GM12872 (cell line): Measurements from ENCODE around the gene EFCAB14.

Source experiments
- TF ChIP-seq, protein P1 (sequence below): IDR thresholded peaks from 3 replicates; pipeline ENCODE4 v1.5.1; 2011; ENCODE audit warnings: low read depth, mild to moderate bottlenecking, low read length, moderate library complexity; ENCODE audit not compliant: insufficient read depth

EFCAB14 gene

DNA sequence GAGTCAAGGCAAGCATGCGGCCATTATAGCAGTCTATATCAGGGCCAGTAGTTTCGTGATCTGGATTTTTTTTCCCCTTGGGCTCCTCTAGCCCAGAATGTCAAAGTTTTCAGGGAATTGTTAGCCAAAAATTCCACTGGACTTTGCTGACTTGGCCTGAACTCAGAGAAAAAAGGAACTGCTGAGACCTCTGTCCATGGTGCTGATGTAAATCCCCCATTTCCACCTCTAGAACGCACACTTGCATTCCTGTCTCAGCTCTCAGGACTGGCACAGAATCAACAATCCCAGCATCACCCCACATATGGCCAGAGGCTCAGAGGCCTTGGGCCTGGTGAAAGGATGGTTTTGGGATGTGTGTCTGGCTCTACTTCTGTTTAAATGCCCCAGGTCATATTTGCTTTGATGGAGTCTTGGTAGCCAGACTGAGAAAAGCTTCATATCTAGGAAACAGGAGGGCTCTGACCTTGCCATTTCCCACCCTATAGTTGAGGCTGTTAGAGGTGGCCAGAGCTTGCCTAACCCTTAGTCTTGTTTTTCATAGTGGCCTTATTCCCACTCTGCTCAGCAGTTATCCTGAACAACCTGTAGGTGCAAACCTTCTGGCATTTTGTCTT lies 16.9 kb upstream of the EFCAB14 start:
- TF ChIP-seq, protein P1, sequence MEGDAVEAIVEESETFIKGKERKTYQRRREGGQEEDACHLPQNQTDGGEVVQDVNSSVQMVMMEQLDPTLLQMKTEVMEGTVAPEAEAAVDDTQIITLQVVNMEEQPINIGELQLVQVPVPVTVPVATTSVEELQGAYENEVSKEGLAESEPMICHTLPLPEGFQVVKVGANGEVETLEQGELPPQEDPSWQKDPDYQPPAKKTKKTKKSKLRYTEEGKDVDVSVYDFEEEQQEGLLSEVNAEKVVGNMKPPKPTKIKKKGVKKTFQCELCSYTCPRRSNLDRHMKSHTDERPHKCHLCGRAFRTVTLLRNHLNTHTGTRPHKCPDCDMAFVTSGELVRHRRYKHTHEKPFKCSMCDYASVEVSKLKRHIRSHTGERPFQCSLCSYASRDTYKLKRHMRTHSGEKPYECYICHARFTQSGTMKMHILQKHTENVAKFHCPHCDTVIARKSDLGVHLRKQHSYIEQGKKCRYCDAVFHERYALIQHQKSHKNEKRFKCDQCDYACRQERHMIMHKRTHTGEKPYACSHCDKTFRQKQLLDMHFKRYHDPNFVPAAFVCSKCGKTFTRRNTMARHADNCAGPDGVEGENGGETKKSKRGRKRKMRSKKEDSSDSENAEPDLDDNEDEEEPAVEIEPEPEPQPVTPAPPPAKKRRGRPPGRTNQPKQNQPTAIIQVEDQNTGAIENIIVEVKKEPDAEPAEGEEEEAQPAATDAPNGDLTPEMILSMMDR: peak; percentile 47; the same call in 2 of the 3 replicates

DNA sequence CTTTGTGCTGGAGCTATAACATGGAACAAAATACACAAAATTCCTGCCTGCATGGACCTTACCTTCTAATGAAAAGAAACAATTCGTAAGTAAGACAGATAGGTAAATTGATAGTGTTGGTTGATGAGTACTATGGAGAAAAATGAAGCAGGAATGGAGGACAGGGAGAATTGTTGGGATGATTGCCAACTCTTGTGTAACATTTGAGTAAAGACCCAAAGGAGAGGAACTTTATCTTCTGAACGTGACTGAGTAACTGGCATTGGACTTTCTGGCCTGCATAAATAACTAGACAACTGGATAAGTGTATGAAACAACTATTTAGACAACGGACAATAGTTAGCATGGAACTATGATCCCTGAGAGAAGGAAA lies 6.8 kb upstream of the EFCAB14 start:
- TF ChIP-seq, protein P1: no peak

DNA sequence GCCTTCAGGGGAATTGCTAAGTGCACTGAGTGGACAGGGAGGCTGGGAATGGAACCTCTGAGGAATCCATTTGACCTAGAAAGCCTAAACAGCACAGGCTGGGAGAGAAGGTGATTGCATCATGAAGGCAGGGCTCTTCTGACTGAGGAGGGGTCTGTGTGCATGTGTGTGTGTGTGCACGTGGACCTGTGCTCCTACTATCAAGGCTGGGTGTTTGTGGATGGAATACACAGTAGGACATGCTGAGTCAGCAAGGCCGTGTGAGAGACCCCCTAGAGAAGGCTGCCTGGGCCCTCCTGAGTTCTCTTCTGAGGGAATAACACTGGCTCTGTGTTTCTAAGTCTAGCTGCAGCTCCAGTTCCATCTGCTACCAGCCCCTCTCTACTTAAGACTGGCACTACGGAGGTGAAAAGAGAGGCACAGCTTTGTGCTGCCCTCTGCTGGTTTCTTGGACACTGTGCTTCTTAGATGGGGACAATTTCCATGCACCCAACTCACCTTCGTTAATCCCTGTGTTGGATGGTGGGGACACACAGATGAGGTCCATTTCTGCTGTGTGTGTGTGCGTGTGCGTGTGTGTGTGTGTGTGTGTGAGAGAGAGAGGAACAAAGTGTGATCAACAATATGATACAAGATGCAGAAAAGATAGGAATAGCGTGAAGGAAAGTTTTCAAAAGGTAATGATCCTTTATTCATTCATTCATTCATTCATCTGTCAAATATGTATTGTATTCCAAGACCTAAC lies 6.2 kb upstream of the EFCAB14 start:
- TF ChIP-seq, protein P1: peak; percentile 94

DNA sequence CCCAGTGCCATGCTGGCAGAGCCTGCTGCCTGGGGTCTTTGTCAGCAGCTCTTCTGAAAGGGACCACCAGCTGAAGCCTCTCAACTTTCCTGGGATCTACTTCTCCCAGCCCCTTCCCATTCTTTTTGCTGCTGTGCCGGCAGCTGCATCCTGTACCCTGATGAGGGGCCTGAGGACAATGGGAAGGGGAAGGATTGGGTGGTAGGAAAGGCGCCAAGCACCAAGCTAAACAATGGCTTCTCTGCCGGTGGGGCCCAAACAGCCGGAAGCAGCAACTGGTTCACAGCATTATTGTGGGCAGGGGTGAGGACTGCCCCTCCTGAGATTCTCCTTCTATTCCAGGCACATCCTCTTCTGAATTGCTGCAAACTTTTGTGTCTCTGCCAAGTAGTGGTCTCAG lies 5.0 kb upstream of the EFCAB14 start:
- TF ChIP-seq, protein P1: no peak

DNA sequence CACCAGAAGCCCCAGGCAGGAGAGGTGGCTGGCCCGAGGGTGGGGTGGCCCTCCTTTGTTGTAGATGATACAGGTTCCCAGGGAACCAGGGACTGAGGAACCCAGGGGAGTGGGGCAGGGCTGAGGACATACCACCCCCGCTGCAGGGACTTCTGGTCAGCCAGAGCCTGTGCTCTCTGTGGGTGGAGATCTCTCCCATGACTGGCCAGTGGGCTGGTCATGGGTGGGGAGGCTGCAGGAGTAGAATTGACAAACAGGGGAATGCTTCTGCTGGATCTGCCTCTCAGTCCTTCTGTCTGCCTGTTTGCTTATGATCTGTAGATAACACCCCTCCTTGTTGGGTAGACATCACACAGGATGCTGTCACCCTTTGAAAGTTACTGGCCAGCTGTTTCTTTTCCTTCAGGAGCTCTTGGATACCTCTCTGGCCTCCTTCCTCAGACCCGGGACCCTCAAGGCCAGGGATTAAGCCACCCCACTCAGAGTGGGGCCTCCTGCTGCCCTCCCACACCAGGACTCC lies 2.8 kb upstream of the EFCAB14 start:
- TF ChIP-seq, protein P1: no peak

DNA sequence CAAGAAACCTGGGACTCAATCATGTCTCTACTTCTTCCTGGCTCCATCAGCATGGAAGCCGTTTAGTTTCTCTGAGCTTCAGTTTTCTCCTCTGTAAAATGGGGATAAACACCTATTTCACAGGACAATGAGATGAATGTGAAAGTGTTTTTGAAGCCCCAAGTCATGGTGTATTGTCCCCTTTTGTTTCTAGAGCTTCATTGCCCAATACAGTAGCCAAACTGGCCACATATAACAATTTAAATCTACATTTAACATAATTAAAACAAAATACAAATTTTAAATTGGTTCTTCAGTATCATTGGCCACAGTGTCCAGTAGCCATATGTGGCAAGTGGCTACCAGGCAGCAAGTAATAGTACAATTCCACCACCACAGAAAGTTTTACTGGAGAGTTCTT lies 2.3 kb upstream of the EFCAB14 start:
- TF ChIP-seq, protein P1: no peak

DNA sequence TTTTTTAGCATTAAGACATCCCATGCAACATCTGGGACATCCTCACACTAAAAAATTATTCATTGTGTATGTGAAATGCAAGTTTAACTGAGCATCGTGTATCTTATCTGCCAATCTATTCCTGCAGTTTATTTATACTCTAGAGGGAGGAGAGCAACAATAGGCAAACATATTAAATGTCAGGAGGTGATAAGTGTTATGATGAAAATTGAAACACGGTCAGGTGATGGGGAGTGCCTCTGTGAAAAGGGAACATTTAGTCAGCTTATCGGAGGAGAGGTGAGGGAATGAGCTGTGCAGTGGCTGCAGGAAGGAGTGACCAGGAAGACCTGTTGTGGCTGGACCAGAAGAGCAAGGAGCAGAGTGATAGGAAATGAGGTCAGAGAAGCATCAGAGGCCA lies 775 bp upstream of the EFCAB14 start:
- TF ChIP-seq, protein P1: no peak
